ENCODE results near the gene GLDC.
A peak's percentile ranks its signal among the peaks of the same experiment; 100 is the strongest.
"Not testable (repeated sequence)": the region's sequence is repeated elsewhere in the genome, so short reads cannot be mapped to it uniquely, and the experiment has no call there.

GLDC gene

DNA sequence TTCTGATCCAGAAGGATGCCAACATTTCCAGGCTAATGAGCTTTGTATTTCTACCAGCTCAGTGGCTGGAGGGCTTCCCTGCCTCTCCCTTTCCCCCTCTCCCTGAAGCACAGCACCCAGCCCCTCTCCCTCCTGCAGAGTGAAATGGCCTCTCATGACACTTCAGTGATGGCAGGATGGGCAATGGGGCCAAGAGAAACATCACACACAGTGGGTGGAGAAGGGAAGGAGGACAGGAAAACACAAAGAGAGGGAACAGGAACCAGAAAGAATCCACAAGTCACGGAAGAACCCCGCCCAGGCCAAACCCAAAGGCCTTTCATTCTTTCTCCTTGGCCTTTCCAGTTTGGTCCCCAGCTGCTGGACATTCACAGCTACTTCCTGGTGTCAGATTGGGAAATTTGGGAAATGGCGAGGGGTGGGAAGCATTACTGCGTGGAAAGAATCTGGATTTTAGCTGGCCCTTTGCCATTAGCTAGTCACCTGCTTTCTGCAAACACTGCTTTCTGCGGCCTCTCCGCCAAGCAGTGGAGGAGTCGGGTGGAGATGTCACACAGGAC, 82.6 kb downstream of the GLDC start:
- DNase-seq: no peak

DNA sequence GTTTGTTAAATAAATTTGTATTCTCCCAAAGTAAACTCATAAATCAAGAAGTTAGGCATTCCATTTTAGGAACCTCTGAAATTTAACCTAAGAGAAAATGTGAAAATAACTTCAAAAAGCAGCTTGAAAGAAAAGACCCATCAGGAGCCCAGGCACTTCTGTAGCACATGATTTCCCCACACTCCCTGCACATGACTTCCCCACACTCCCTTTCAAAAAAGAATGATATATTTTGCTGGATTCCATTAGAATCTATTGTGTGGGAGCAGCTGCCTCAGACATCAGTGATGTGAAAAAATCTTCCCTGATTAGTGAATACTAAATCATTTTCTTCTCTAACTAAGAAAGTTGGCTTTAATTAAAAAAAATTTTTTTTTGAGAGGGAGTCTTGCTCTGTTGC, 83.3 kb downstream of the GLDC start:
- DNase-seq: no peak

DNA sequence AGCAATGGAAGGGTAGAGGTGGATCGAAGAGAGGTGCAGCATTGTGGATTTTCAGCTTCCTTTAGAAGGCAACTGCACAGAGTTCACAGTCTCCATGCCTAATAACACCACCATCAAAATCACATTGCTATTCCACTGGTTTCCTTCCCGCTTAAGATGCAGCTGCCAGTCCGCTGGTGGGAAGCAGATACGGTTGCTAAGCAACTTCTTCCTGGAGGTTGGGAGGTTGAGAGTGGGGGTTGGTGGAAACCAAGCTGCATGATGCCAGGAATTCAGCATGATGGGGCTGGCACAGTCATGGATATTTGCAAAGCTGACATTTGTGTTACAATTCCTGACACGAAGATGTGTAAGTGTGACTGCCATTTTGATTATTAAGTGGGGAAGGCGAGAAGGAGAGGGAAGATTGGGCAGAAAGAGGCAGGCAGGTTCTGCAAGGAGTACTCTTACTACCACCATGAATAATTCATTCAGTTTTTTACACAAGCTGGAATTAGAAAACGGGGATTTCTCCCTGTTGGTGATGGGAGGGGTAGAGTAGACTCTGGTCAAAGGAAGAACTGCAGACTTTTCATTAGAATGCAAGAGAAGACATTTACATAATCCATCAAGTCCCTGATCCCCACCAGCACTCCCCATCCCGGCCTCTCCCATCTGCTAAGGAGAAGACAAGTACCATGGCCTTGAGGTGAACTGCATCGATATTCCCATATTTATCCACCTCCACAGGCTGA, 87.5 kb downstream of the GLDC start:
- DNase-seq: no peak

DNA sequence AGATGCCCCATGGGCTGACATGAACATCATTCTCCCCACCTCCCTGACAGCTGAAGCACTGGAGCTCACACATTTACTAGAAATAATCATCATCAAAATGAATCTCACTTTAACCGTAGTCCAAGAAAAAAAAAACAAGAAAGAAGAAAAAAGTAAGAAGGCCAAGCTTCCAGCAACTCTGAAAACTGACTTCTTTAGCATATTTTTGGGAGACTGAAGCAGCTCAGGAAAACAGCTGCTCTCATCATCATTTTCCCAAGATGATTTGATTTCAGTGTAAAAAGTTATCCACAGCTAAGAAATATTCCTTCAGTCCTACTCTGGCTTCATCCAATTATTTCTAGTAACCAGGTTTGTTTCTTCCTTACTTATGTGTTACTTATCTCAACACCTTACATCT, 91.7 kb downstream of the GLDC start:
- no peak for DNase-seq

DNA sequence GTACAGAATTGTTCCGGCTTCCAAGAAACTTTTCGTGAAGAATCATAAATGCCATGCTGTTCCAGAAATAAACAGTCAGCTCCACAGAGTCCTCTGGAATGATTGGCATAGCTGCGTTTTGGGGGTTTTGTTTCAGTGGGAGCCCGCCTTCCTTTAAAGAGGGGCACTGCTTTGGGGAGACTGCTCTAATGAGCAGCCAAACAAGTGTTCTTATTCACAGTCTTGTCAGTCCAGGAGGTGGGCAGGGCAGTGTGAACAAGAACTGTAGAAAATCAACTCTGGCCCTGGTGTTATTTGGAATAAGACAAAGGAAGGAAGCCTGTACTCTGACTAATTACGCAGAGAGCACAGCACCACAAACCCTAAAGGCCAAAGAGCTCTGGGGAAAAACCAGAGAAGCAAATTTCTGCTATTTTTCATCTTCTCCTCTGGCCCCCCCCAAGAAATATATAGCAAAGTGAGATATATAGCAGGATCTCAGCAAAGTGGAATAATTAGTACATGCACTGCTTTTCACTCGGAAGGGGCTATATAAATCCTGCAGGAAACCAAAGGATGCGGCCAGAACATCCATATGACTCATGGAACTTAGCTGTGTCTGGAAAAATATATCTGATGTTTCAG, 92.9 kb downstream of the GLDC start:
- DNase-seq: no peak

DNA sequence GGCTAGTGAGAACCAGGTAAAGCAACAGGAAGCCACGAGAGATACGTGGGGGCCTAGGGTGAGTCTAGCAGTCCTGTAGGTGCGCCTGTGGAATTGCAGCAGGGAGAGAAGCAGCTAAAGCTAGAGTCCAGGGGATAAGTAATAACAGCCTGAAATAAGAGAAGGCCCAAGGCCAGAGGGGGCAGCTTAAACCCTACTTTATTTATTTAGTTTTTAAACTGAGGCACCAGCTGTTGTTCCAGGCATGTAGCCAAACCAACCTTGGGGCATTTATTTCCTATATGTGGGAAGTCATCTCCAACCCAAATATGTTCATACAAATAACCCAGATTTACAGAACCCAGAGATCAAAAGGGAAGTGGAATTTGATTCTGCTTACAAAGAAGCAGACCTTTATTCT, 93.5 kb downstream of the GLDC start:
- no peak for DNase-seq

DNA sequence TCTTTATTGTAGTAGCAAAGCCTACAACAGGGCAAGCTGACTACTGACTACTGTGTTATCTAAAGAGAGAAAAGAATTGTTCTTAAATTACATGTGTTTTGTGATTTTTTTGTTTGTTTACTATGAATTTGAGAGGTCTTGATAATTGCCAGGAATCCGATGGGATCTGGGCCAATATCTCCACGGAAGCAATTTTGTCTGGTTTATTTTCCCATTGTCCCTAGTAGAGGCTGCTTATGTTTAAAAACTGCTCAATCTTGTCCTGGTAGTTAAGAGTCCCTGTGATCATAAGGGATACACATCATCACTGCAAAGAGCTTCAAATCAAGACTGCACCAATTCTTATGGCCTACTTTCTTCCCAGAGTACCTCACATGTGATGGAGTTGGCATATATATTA, 94.4 kb downstream of the GLDC start:
- no peak for DNase-seq

DNA sequence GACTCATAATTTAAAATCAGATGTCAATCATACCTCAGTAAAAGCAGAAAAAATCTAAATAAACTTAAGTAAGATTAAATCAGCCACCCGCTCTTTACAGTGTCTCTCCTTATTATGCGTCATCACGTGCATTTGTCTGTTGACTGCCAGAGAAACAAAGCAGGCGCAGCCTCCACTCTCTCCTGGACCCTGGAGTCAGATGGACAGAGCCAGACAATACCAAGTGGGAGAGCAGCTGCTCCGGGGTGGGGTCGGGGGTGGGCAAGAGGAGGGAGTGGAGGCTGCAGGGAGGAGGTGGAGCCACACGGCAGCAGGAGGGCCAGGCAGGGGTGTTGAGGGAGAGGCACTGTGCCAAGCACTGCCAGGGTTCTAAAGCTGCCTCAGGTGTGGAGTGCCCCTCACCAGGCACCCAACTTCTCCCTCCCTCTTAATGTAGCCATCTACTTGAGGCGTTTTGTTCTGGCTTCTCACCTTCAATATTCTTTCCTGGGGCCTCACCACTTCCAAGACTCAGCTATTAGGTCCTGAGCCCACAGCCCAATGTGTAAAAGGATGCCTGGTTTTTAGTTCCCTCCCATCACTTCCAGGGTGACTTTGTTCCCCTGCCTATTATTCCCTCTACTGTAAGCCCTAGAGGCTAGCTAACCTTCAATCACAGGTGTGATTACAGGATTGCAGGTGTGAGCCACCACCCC, 96.3 kb downstream of the GLDC start:
- no peak for DNase-seq

DNA sequence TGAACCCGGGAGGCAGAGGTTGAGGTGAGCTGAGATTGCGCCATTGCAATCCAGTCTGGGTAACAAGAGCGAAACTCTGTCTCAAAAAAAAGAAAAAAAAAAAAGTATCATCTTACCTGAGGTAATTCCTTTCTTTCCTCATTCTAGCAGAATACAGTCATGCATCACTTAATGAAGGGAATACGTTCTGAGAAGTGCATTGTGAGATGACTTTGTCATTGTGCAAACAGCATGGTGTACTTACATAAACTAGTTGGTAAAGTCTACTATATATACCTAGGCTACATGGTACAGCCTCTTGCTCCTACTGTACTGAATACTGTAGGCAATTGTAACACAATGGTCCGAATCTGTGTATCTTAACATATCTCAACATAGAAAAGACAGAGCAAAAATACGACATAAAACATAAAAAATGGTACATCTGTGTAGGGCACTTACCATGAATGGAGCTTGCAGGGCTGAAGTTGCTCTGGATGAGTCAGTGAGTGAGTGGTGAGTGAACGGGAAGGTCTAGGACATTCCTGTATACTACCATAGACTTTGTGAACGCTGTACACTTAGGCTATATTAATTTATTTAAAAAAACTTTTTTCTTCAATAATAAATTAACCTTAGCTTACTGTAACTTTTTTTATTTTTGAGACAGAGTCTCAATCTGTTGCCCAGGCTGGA, 100.4 kb downstream of the GLDC start:
- no peak for DNase-seq

DNA sequence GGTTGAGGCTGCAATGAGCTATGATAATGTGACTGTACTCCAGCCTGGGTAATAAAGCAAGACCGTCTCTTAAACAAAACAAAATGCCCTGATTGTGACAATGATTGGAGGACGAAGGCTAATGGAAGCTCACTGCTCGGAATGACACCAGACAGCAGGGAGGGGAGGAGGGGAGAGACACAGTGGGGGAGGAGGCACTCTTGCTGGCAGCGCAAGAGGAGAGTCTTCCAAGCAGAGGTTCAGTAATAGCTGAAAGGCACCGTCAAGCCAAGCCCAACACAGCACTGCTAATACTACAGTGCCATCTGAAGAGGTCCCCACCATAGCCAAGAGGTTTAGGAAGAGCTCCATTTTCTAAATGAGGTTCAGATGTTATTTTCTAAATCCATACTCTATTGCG, 102.3 kb downstream of the GLDC start:
- no peak for DNase-seq

DNA sequence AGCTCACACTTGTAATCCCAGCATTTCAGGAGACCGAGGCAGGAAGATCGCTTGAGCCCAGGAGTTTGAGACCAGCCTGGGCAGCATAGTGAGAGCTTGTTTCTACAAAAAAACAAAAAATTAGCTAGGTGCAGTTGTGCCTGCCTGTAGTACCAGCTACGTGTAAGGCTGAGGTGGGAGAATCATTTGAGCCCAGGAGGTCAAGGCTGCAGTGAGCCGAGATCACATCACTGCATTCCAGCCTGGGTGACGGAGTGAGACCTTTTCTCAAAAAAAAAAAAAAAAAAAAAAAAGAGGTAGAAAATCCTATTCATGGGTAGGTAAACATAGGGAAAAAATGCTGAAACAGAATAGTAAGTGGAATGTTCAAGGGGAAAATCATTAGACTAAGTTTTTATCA, 102.9 kb downstream of the GLDC start:
- not testable (repeated sequence) for DNase-seq

DNA sequence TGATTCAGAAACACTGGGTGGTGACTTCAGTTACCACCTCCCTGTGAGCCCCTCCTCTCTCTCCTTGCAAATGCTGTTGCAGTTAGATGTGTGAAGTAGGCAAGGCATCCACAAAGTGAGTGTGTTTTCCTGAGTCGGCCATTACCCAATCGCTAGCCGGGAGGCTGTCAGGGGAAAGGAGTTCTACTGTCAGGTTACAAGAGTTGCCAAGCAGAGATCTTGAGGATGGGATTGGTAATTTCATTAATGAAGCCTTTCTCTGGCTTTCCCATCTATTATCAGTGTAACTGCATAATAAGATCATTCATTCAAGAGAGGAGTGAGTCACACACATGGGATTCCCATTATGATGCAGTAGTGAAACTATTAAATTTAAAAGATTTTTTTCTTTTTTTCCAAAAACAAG, 106.9 kb downstream of the GLDC start:
- DNase-seq: no peak

DNA sequence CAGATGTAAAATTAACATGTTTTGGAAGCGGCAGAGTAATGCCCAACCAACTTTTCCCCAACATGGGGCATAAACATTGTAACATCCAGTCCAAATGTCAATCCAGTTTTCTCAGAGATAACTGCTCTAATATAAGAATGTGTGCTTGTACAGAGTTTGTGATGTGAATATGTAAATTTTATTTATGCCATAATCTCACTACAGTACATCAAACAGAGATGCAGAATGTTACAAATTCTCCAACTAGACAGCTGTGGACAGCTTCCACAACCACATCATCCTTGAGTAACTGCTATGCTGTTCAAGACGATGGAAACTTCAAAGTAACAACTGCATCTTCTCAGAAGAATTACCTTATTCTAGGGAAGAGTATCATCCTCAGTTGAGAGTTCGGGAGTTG, 109.9 kb downstream of the GLDC start:
- no peak for DNase-seq

DNA sequence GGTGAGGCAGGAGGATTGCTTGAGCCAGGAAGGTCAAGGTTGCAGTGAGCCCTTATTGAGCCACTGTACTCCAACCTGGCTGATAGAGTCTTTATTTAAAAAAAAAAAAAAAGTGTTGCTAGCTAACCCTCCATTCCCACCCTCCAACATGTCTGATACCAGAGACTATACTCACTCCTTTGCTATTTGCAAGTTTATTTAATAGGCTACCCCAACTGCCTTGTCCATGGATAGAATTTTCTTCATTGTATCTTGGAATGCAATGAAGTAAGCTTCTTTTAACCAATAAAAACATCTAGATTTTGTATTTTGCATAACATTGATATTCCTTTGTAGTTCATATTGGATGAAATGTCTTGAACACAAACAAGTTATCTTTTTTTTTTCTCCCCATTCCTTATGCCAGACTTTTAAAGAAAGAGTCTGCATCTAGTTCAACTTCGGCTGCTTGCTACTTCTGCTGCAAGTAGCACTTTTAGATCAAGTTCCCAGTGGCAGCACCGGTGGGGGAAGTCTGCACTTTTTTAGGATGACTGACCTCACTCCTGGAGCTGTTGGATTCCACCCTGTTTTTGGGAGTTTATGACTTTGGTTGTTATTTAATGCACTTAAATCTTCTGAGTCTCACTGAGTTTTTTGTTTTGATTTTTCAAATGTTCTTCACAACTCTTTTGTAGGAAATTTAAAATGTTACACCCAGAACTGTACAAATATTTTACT, 120.0 kb downstream of the GLDC start:
- no peak for DNase-seq

DNA sequence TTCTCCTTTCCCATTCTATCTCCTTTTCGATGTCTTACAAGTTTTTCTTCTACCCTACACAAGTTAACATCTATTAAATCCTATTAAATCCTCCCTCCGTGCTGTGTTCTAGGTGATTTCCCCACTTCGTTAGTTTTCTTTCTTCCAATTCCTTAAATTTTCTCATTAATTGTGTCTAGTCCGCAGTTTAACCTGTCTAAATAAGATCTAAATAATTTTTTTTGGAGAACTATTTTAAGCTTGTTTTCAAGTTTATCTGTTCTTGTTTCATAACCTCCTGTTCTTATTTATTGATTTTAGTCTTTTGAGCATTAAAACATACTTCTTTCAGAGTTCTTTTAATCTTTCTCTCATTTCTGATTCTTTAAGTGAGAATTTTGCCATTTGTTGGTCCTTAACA, 123.3 kb downstream of the GLDC start:
- DNase-seq: no peak

DNA sequence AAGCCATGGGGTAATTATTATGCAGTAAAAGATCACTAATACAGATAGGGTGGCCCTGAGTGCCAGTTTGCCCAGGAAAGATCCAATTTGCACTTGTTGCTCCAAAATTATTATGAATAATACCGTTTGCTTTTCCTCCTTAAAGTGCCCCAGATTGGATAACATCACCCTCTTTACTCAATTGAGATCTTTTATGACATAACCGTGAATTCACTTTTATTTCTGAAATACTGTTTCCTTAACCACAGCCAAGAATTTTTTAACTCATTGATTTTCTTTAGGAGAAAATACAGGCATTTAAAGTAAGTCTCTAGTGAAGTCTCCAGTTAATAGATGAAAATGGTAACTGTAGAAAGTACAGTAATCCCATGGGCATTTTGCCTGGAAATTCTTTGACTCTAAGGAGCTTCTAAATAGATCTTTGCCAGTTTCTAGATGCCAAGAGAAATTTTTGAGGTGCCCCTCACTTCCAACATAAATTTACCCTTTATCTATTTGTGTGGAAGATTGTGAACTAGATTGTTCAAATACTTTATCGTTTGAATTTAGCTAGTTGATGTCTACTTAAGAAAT, 133.4 kb downstream of the GLDC start:
- DNase-seq: no peak

DNA sequence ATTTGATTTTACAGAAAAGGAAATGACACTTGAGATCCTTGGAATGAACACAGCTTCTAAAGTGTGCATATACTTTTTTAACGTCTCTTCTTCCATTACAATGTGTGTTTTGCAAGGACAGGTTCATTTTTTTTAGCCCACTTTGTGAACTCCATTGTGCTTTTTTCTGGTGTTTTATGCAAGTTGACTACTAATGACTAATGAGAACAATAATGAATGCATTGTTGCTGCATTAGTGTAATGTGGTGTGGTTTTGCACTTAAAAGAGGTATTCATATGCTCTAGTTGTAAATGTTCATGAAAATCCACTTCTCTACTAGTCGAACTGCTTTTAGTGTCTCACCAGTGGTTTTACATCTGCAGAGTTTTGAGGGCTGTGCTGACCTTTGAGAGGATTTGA, 139.0 kb downstream of the GLDC start:
- DNase-seq: no peak

DNA sequence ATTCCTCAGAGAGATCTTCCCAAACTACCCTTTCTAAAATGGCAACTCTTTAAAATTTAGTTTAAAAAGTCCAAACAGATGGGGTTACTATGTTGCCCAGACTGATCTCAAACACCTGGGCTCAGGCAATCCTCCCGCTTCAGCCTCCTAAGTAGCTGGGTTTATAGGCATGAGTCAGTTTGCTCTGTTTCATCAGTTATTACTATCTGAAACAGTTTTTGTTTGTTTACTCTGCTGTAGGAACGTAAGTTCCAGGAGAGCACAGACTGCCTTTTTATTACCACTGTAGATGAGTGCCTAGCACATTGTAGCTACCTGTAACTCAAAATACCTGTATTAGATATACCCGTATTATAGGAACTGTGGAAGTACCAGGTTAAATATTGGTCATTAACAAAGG, 143.1 kb downstream of the GLDC start:
- DNase-seq: no peak

DNA sequence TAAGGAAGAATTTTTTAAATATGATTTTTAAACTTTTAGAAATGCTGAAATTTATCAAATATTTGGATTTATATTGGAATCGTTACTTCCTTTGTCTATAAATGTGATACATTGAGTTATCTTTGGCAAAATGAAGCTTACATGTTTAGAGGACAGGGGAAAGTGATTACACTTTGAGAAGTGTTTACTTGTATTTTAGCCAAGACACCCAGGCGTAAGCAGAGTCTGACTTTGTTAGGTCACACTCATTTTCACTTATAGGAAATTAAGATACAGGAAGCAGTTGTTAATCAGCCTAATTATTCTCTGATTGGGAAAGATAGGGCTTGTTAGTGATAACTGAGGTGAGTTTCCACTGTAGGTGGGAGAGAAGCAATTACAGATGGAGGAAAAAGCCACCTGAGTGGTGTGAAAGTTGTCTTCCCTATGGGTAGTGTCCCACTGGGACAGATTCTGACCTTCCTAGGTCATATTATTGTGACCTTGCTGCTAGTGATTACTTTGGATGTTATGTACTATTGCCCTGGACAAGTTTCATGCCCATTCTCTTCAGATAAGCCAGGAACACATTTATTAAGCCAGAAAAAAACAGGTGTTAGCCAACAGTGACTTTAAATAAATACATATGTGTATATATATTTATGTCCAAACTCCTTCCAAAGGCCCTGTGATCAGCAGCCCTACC, 143.9 kb downstream of the GLDC start:
- DNase-seq: no peak

DNA sequence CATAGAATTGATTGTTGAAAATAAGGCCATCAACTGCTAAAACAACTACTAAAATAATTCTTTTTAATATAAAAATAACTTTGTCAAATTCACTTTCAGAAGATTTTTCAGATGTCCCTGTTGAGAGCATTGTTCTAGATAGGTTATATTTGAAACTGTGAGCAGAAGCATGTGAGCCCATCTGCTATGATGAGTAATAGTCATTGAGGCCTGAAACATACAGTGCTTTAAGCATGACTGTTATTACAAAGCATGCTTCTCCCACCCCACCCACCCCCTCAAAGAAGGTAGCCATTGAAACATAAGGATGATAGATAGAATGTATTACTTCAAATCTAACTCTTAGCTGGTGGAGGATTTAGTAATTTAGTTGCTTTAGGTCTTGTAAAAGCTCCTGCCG, 146.5 kb downstream of the GLDC start:
- no peak for DNase-seq

DNA sequence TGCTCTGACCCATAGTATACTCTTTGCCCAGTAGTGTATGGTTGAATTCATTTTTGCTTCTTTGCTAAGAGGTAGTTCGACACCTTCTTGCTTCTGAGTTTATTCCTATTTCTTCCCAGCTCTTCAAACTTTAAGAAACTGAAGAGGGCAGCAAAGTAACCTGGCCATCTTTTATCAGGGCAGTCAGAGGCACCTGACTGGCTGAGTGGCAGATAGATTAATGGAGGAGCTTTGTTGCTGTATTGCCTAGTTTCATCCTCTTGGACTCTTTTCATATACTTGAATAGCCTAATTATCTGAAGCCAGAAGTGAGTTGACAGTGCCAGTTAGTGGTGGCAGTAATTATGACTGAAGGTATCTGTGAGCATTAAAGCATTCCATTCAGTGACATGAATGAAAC, 150.1 kb downstream of the GLDC start:
- DNase-seq: peak; percentile 82

DNA sequence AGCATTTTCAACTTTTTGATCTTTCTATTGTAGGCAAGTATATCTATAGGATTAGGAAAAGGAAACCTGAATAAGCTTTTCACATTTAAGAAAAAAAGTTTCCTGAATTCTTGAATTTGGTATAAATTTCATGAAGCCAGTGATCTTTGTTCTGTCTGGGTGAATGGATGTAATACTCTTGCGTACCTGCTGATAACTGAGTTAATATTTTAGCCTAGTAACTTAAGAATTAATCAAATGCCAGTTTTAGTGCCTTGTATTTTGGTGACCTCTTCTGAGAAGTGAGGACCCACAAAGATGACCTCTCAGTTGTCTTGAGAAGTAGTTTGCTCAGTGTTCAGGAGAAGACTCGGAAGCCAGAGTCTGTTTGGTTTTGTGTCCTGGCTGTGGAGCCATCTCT, 154.7 kb downstream of the GLDC start:
- DNase-seq: no peak
